Measurements from ENCODE around the gene NHERF2.

Gene NHERF2

DNA sequence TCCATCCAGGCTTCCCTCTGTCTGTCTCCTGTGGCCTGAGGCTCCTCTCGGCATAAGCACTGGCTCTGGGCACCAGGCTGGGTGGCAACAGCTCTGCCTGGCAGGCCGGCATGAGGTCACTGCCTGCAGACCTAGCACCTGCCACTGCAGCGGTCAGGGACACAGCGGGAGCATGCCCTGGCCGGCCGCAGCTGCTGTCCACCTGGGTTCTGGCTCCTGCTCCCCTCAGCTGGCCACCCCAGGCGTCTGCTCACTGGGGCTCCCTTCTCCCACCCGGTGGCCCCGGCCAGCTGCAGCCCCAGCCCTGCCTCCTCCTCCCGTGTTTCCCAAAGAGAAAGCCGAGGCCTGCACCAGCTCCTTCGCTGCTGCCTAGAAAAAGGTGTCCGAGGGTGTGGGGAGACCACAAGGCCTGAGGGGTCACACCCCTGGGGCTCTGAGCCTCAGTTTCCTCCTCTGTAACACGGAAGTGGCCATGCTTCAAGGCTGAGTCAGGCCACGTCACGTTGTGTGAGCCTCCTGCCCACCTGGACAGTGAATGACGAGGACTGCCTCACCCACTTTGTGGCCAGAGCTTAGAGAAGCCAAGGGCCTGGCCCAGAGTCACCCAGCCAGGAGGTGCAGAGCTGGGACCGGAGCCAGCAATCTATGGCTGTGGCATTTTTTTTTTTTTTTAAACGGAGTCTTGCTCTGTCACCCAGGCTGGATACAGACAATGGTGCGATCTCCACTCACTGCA is 14.3 kb downstream of the NHERF2 start:
- no peak for DNase-seq

DNA sequence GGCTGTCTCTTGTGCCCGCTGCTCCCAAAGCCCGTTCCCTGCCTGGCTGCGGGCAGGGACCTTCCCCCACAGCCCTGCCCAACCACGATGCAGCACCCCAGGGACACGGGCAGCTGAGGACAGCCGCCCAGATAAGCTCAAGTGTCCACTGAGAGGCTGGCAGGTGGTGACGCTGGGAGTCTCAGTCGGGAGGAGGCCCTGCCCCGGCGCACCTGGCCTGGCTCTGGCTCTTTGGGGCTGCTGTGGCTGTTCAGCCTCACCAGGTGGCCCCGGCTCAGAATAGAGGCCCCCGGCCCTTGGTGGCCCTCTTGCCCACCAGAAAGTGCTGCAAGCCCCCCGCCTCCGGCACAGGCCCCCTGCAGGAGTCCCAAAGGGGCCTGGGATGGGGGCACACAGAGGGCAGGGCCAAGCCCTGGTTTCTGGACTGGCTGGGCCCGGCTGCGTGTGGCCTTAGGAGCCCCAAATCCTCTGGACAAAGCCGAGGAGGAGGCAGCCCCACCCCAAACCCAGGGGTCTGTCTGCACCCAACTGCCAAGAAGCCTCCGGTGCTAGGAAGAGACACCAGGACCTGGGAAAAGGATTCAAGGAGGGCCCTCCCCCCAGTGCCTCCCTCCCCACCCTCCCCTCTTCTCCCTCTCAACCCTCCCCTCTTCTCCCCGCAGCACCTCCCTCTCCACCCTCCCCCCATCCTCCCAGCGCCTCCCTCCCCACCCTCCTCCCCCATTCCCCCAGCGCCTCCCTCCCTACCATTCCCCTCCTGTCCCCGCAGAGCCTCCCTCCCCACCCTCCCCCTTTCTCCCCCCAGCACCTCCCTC is 15.7 kb downstream of the NHERF2 start:
- DNase-seq, result no peak

DNA sequence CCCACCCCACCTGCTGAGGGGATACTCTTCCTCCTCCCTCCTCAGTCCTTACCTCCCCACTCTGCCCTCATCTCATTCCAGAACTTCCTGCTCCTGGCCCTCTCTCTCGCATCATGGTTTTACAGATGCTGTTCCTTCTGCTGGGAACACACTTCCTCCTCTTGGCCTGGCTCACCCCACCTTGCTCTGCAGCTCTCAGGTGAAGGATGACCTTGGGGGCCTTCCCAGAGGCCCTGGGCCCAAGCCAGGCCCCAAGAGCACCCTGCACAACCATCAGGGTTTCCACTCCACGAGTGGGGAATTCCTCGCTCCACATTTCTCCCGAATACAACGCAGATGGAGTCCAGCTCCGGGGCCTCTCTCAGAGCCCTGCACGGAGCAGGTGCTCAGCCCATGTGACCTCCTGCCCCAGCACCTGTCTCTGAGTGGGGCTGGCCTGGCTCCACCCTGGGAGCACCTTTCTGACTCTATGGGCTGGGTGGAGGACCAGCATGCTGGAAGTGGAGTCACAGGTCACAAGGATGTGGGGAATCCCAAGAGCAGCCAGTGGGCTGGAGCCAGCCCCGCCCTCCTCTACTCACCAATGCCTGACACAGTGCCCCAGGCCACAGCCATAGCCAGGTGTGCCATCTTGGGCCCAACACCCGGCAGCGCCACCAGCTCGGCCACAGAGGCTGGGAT is 16.4 kb downstream of the NHERF2 start:
- no peak for DNase-seq

DNA sequence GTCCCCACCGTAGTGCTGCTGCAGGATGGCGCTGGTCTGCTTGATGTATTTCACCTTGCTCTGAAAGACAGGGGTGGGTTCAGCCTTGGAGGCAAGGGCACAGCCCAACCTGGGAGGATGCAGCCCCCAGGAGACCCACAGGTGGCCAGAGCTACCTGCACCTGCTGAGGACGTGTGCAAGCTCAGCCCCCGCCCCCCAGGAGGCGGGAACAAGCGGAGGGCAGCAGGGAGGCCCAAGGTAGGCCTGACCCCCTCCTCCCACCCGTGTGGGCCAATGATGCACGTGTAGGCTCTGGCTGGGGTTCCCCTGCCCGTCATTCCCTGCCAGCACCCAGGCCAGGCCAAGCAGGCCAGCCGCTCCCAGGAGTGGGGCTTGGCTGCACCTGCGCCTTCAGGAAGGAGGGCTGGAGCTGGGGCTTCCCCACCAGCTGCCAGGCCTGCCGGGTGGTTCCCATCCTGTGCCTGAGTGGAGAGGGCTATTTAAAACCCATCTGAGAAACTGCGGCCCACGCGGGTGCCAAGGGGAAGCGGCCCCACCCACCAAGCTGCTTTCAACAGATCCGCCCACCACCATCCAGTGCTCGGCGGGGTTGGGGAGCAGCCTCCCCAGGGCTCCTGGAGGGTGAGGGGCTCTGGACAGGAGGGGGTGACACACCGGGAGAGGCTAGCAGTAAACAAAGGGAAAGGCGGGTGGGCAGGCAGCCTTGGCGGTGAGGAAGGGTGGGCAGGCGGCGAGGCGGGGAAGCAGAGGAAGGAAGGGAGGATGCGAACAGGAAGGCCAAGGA is 17.2 kb downstream of the NHERF2 start:
- no peak for DNase-seq

GRCh38 chr16:2044541-2044940 is 17.8 kb downstream of the NHERF2 start:
- DNase-seq, result no peak

- no peak for DNase-seq
Observed at GRCh38 chr16:2045965-2046892, 19.5 kb downstream of the NHERF2 start.

- DNase-seq, result no peak
Observed at GRCh38 chr16:2046893-2047329, 20.2 kb downstream of the NHERF2 start.

DNA sequence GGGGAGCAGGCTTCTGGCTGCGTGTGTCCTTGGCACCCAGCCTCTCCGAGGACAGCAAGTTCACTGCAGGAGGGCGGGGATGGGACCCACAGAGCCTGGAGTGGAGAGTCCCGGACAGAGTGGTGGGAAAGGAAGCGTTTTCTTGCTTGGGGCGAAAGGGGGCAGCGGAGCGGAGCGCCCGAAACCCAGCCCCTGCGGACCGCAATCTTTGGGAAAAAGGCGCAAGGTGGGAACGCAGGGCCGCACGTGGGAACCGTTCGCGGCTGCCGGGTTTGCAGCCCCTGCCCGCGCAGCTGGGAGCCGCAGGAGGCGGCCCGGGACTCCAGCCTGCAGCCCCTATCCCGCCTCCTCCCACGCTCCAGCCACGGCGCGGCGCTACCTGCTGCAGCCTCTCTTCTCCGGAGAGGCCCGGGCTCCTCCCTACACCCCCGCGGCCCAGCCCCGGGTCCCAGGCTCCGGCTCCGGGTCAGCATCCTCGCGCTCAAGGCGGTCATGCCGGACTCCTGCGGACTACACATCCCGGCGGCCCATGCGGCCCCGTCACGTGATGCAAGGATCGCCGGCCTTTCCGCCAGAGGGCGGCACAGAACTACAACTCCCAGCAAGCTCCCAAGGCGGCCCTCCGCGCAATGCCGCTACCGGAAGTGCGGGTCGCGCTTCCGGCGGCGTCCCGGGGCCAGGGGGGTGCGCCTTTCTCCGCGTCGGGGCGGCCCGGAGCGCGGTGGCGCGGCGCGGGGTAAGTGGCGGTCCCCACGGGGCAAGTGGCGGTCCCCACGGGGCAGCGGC is 20.8 kb downstream of the NHERF2 start, which contains the start of the genes NTHL1 and TSC2:
Gene NTHL1 (minus strand): TSS at position 505 of the 786 bp plus-strand sequence. CDS start 11 bp downstream, at position 494.
Gene TSC2 (plus strand): TSS at position 656 of the 786 bp plus-strand sequence. CDS start 631 bp downstream, outside the sequence.
- peak; percentile 93 for DNase-seq

DNA sequence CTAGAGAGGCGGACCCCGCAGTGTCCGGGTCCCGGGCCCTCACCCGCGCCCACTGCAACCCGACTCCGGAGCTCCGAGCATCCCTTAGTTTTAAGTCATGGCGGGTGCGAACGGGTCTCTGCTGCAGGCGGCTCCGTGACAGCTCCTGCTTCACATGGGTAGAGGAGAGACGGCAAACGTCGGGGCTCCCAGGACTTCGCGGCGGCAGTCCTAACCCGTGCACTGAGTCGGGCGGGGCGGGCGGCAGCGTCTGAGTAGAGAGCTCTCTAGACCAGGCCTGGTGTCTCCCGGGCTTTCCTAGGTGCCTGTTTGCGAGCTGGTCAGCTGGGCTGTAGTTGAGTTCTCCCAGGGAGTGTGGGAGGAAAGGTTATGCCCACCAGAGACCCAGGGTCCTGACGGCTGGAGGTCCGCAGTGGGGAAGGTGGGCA is 21.4 kb downstream of the NHERF2 start:
- no peak for DNase-seq

- no peak for DNase-seq
Observed at GRCh38 chr16:2053211-2053610, 26.5 kb downstream of the NHERF2 start.

- no peak for DNase-seq
Observed at GRCh38 chr16:2053897-2054296, 27.2 kb downstream of the NHERF2 start.

DNA sequence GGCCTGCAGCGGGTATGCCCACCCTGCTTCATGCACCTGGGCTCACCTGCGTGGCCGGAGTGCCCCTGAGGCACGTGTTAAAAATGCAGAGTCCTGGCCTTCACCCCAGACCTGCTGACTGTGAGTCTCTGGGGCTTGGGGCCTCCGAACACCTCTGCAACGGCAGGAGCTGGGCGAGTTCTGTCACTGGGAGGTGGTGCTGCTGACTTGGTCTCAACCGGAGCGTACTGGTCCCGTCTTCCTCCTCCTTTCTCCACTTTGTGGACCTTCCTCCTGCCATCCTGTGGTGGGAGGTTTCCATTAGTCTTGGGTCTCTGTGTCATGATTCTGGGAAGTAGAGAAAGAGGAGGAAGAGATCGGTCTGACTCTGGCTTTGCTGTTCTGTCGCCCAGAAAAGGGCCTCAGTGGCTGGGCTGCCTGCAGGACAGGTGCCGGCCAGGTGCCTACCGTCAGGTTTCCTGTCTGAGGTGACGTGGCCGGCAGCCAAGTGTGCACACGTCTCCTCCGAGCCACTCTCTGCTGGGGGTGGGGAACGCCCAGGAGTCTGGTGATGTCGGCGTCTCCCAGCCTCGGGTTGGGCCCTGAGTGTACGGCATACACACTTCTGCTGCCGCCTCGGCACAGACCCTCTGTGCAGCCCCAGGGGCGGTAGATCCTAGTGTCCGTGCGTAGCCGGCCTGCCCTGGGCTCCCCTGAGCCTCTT is 28.0 kb downstream of the NHERF2 start:
- DNase-seq, result no peak

- DNase-seq, result no peak
Observed at GRCh38 chr16:2056077-2056476, 29.4 kb downstream of the NHERF2 start.

- no peak for DNase-seq
Observed at GRCh38 chr16:2056681-2057407, 30.1 kb downstream of the NHERF2 start.

GRCh38 chr16:2057438-2057837 is 30.7 kb downstream of the NHERF2 start:
- DNase-seq, result no peak

DNA sequence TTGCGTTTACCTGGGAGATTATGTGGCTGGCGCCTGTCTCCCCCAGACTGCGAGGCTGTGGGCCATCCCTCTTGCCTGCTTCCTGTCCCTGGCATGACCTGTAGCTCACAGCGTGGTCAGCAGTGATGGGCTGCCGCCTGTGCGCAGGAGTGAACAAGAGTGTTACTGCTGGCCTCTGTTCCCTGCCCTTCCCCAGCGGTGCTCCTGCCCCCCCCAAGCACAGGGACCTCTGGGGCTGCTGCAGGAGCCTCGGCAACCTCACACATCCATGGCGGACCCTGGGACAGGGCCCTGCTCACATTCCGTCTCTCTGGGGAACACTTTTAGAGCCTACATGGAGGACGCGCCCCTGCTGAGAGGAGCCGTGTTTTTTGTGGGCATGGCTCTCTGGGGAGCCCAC is 31.7 kb downstream of the NHERF2 start:
- no peak for DNase-seq

GRCh38 chr16:2058872-2059271 is 32.2 kb downstream of the NHERF2 start:
- no peak for DNase-seq

DNA sequence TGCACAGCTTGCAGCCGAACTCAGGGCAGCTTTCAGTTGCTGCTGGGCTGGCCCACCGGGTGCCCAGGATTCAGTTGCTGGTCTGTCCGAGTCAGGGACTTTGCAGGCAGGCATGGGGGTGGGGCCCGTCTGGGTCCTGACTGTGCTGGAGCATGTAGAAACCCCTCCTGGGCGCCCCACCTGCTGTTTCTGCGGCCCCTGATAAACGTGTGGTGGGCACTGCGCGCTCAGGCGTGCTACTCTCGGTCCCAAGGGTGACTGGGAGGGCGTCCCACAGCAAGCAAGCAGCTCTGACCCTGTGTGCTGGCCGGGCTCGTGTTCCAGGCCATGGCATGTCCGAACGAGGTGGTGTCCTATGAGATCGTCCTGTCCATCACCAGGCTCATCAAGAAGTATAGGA is 33.6 kb downstream of the NHERF2 start:
- DNase-seq, result no peak

DNA sequence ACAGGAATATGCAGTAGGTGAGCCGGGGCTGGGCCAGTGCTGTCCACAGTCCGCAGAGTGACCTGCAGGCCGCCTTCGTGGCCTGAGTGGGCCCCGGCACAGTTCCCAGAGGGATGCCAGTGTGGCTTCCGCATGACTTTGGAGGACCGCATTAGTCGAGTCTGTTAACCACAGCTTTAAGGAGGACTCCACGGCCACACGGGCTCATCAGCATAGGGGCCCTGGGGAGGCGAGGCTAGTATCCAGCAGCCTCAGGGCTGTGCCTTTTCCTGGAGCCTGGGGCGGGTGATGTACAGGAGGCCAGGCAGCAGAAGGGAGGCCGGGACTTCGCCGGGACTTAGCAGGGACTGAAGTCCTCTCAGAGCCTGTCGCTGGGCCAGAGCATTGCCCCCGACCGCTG is 34.3 kb downstream of the NHERF2 start:
- DNase-seq, result no peak
